IMR-90 (cell line): ENCODE results near the gene SATB2. TPM values are rescaled to one million over a fixed set of nuclear protein-coding genes. Genes with fewer than 3 reads are reported as not detected.

Source experiments
- ATAC-seq: fragments of 200-7000 bp; cut with Tn5 transposase; 2 replicates; pipeline ENCODE4 v1.9.1; 2020; ENCODE audit warnings: low read depth, mild to moderate bottlenecking, moderate library complexity
- BruUV-seq: library from RNA; stranded (reverse); fragments of 400-500 nt; replicated peaks from 2 replicates; lab custom pipeline; 2021; lab: Mats Ljungman, UMichigan
- CTCF ChIA-PET: fragments of 300-600 bp; formaldehyde crosslinking; extraction: SDS; loops from one replicate; lab custom pipeline; 2021; ENCODE audit warnings: antibody characterized with exemption; lab: Yijun Ruan, JAX
- POLR2A ChIA-PET: fragments of 300-600 bp; sonication (Branson Sonifier 250); formaldehyde crosslinking; loops from one replicate; lab custom pipeline; 2022; ENCODE audit warnings: antibody characterized with exemption; ENCODE audit not compliant: unreplicated experiment; lab: Charles Lee
- DNase-seq: peaks from one replicate; pipeline ENCODE4 v3.0.0; 2013
- H2AFZ ChIP-seq: replicated peaks from 2 replicates; pipeline ENCODE3; 2013; ENCODE audit warnings: low read length, mild to moderate bottlenecking; ENCODE audit not compliant: poor library complexity
- H2AK5ac ChIP-seq: 2 replicates; pipeline ENCODE4 v1.6.1; 2013; ENCODE audit warnings: low read depth, low read length, inconsistent platforms
- H2AK9ac ChIP-seq: replicated peaks from 2 replicates; pipeline ENCODE3; 2013; ENCODE audit warnings: mild to moderate bottlenecking, low read depth, low read length, moderate library complexity; ENCODE audit not compliant: poor library complexity
- H2BK120ac ChIP-seq: 2 replicates; pipeline ENCODE4 v1.6.1; 2013; ENCODE audit warnings: low read depth, low read length, inconsistent platforms
- H2BK15ac ChIP-seq: 3 replicates; pipeline ENCODE4 v1.6.1; 2013; ENCODE audit warnings: low read depth, low read length, inconsistent platforms
- H2BK20ac ChIP-seq: 2 replicates; pipeline ENCODE4 v1.6.1; 2013; ENCODE audit warnings: low read depth, mild to moderate bottlenecking, inconsistent platforms, low read length, moderate library complexity
- H2BK5ac ChIP-seq: 2 replicates; pipeline ENCODE4 v1.6.1; 2013; ENCODE audit warnings: mild to moderate bottlenecking, low read depth, low read length, inconsistent platforms; ENCODE audit not compliant: poor library complexity, severe bottlenecking
- H3K14ac ChIP-seq: replicated peaks from 2 replicates; pipeline ENCODE4 v1.6.1; 2013; ENCODE audit warnings: low read depth, low read length, inconsistent platforms
- H3K18ac ChIP-seq: 2 replicates; pipeline ENCODE4 v1.6.1; 2013; ENCODE audit warnings: low read depth, low read length, control low read depth
- H3K23ac ChIP-seq: 2 replicates; pipeline ENCODE4 v1.6.1; 2013; ENCODE audit warnings: low read depth, low read length, inconsistent platforms
- H3K27ac ChIP-seq: 2 replicates; pipeline ENCODE4 v1.5.1; 2013; ENCODE audit warnings: mild to moderate bottlenecking, control low read depth, low read length; ENCODE audit not compliant: insufficient read depth
- H3K27me3 ChIP-seq: 2 replicates; pipeline ENCODE4 v1.6.1; 2013; ENCODE audit warnings: low read length; ENCODE audit not compliant: control insufficient read depth, insufficient read depth
- H3K36me3 ChIP-seq: 2 replicates; pipeline ENCODE4 v1.6.1; 2013; ENCODE audit warnings: low read length, mixed read lengths; ENCODE audit not compliant: control insufficient read depth, insufficient read depth
- H3K4ac ChIP-seq: 2 replicates; pipeline ENCODE4 v1.6.1; 2013; ENCODE audit warnings: low read depth, low read length, inconsistent platforms
- H3K4me1 ChIP-seq: 2 replicates; pipeline ENCODE4 v1.6.1; 2013; ENCODE audit warnings: low read length, mixed read lengths; ENCODE audit not compliant: control insufficient read depth, insufficient read depth
- H3K4me2 ChIP-seq: 2 replicates; pipeline ENCODE4 v1.6.1; 2013; ENCODE audit warnings: low read depth, mild to moderate bottlenecking, control low read depth, low read length, moderate library complexity
- H3K4me3 ChIP-seq: 2 replicates; pipeline ENCODE4 v1.5.1; 2013; ENCODE audit warnings: low read depth, mild to moderate bottlenecking, control low read depth, low read length, moderate library complexity; ENCODE audit not compliant: insufficient read depth
- H3K56ac ChIP-seq: 2 replicates; pipeline ENCODE4 v1.6.1; 2013; ENCODE audit warnings: low read length, inconsistent platforms; ENCODE audit not compliant: insufficient read depth; ENCODE audit errors: extremely low read depth
- H3K79me1 ChIP-seq, 2 experiments: 2 replicates each; pipeline ENCODE4 v1.6.1; 2013; ENCODE audit warnings: low read length in 2 of 2, inconsistent platforms in 1 of 2, low read depth in 1 of 2
- H3K9ac ChIP-seq: 2 replicates; pipeline ENCODE4 v1.6.1; 2013; ENCODE audit warnings: low read depth, low read length, control low read depth
- H3K9me1 ChIP-seq: 2 replicates; pipeline ENCODE4 v1.6.1; 2013; ENCODE audit warnings: low read length, inconsistent platforms; ENCODE audit not compliant: insufficient read depth
- H3K9me3 ChIP-seq: 2 replicates; pipeline ENCODE4 v1.6.1; 2013; ENCODE audit warnings: low read length; ENCODE audit not compliant: control insufficient read depth, insufficient read depth
- H4K20me1 ChIP-seq: 2 replicates; pipeline ENCODE4 v1.6.1; 2013; ENCODE audit warnings: low read length, inconsistent platforms; ENCODE audit not compliant: insufficient read depth
- H4K5ac ChIP-seq: 2 replicates; pipeline ENCODE4 v1.6.1; 2013; ENCODE audit warnings: mild to moderate bottlenecking, low read depth, low read length, control low read depth
- H4K8ac ChIP-seq, 2 experiments: 2 replicates each; pipeline ENCODE4 v1.6.1; 2013; ENCODE audit warnings: low read depth in 2 of 2, low read length in 2 of 2, control low read depth in 1 of 2, inconsistent platforms in 1 of 2
- H4K91ac ChIP-seq: 2 replicates; pipeline ENCODE4 v1.6.1; 2013; ENCODE audit warnings: low read depth, low read length, inconsistent platforms; ENCODE audit not compliant: insufficient read depth
- RAD21 ChIP-seq: IDR thresholded peaks from 2 replicates; pipeline ENCODE4 v1.6.1; 2012; ENCODE audit warnings: low read length, improper control_type of control experiment
- RCOR1 ChIP-seq: IDR thresholded peaks from 2 replicates; pipeline ENCODE4 v1.6.1; 2012; ENCODE audit warnings: mild to moderate bottlenecking, low read length, improper control_type of control experiment; ENCODE audit not compliant: insufficient replicate concordance
- WGBS, 2 experiments: methylation state at CpG; one replicate each; pipeline versions ENCODE4 v1.1.5 to v1.1.7; 2013; ENCODE audit warnings: missing lambda C conversion rate in 2 of 2; ENCODE audit not compliant: insufficient read length in 1 of 2; ENCODE audit errors: extremely low coverage in 2 of 2; 5-methylcytosine and 5-hydroxymethylcytosine counted together
- dilution Hi-C: fragments of 300-500 bp; cut with HindIII; formaldehyde crosslinking; loops from one replicate; pipeline ENCODE4 v1.14.3; 2018; ENCODE audit warnings: low sequenced_read_pairs; ENCODE audit not compliant: unreplicated experiment
- in situ Hi-C: fragments of 300-500 bp; cut with MboI; formaldehyde crosslinking; loops from 3 replicates; pipeline ENCODE4 v1.14.3; 2019; ENCODE audit warnings: low sequenced_read_pairs, inconsistent platforms, mixed read lengths
- intact Hi-C: fragments of 100-400 bp; cut with micrococcal nuclease; formaldehyde crosslinking; loops from 2 replicates; pipeline ENCODE4 v1.10.0; 2022
- polyA plus RNA-seq, 3 experiments: library from polyadenylated mRNA; depleted of rRNA; stranded (reverse); fragments of >200 nt; gene quantifications; 2 replicates each; pipeline ENCODE4 v1.2.3, GENCODE V29; 2012; ENCODE audit warnings: low replicate concordance in 1 of 3
- total RNA-seq: library from RNA; depleted of rRNA; stranded (reverse); fragments of >200 nt; gene quantifications from 2 replicates; pipeline ENCODE4 v1.2.3, GENCODE V29; 2012

Gene SATB2
- total and polyA plus RNA-seq, 2 of the 4 experiments (the other 2 are of a cell fraction): 6.2 to 8.4 TPM

DNA sequence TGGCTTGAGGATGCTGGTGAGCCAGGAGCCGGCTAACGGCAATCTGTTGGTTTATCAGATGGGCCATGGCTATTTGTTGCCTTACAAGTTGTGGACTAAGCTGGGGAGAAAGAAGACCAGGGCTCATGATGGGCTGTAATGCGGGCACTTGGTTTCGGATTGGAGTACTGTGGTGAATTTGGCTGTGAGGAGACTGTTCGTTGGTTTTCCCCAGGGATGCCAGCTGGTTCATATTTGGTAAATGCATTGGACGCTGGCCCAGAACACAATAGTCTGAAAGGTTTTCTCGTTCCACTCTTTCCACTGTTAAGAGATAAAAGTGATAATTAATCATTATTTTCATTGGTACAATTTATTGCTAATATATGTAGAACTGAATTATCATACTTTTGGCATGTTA, 108.9 kb downstream of the SATB2 start:
- ATAC-seq (no peak), DNase-seq (no peak)
- POLR2A ChIA-PET: no interaction called here
- Histone ChIP-seq H3K9ac (no peak overlapping the region), H3K9me1 (no peaks in the 10 kb centered on the region), H3K18ac (no peak overlapping the region), H4K91ac (no peak overlapping the region), H3K4me2 (no peak overlapping the region), H4K8ac (no peak overlapping the region), H4K5ac (no peak overlapping the region), H3K23ac (no peak overlapping the region), H2BK20ac (no peak overlapping the region), H3K27ac (no peak overlapping the region), H2AFZ (no peak overlapping the region), H3K27me3 (no peaks in the 10 kb centered on the region), H3K4me3 (no peak overlapping the region), H2BK5ac (no peak overlapping the region), H2AK5ac (no peak overlapping the region), H3K4me1 (no peaks in the 10 kb centered on the region), H2AK9ac (no peak overlapping the region), H3K56ac (no peak overlapping the region), H4K20me1 (no peaks in the 10 kb centered on the region), H2BK120ac (no peak overlapping the region), H2BK15ac (no peak overlapping the region), H3K79me1 (no peaks in the 10 kb centered on the region; a peak in 1 of 4 replicates), H3K14ac (no peak overlapping the region), H3K9me3 (no peaks in the 10 kb centered on the region), H3K4ac (no peak overlapping the region), H3K36me3 (peaks cover 7% of the 10 kb centered on the region; the same call in 1 of the 2 replicates)
- no peak for TF ChIP-seq RAD21
- no peak for TF ChIP-seq RCOR1
- WGBS, 2 experiments: 100% methylated on average over 1 of the region's 7 CpGs; no CpG with 5 or more reads in 1 of the 2 experiments
- in situ Hi-C loops: no loop called here
- dilution Hi-C loops: no loop called here
- intact Hi-C loops: no loop called here
- BruUV-seq: no TSS peak
- CTCF ChIA-PET: no interaction called here
